Measurements from ENCODE around the gene ATP8A2. TPM values are rescaled to one million over a fixed set of nuclear protein-coding genes. Genes with fewer than 3 reads are reported as not detected.

The ATP8A2 gene
- total and polyA plus RNA-seq, 2 of the 8 experiments (the other 6 are each of a cell fraction or from before 2014, with no cell fraction given): 2.4 to 8.3 TPM

DNA sequence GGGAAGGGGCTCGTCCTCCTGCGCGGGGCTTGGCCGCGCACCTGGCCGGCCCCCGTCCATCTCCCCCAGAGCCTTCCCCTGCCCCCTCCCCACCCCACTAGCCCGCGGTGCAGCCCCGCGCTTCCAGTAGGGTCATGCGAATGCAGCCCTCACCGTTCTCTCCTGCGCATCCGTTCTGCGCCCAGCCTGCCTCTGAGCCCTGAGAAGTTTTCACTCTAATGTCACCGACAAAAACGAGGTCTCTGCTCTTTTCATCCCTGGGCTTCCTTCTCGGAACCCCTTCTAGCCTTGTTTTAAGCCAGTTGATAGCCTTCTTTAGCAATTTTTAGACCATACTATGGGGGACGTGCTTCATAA, 97.4 kb downstream of the ATP8A2 start:
- TF ChIP-seq, protein P1, sequence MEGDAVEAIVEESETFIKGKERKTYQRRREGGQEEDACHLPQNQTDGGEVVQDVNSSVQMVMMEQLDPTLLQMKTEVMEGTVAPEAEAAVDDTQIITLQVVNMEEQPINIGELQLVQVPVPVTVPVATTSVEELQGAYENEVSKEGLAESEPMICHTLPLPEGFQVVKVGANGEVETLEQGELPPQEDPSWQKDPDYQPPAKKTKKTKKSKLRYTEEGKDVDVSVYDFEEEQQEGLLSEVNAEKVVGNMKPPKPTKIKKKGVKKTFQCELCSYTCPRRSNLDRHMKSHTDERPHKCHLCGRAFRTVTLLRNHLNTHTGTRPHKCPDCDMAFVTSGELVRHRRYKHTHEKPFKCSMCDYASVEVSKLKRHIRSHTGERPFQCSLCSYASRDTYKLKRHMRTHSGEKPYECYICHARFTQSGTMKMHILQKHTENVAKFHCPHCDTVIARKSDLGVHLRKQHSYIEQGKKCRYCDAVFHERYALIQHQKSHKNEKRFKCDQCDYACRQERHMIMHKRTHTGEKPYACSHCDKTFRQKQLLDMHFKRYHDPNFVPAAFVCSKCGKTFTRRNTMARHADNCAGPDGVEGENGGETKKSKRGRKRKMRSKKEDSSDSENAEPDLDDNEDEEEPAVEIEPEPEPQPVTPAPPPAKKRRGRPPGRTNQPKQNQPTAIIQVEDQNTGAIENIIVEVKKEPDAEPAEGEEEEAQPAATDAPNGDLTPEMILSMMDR (IDR thresholded peaks at IDR 0.05; ENCODE audit: control extremely low read depth in 1 of 3, insufficient read depth in 1 of 3, low read depth in 1 of 3, low read length in 3 of 3): no peak
- no peak for TF ChIP-seq POU5F1 (IDR thresholded peaks at IDR 0.05; ENCODE audit: low read depth, low read length)
- no peak for TF ChIP-seq CBX8 (IDR thresholded peaks at IDR 0.05; ENCODE audit: borderline replicate concordance, low read depth, low read length)
- TF ChIP-seq BACH1 (IDR thresholded peaks at IDR 0.05; ENCODE audit: low read length): no peak
- peak; percentile 53; the same call in 1 of the 2 replicates for TF ChIP-seq SUZ12 (IDR thresholded peaks at IDR 0.05; ENCODE audit: low read length)
- TF ChIP-seq, protein P2, sequence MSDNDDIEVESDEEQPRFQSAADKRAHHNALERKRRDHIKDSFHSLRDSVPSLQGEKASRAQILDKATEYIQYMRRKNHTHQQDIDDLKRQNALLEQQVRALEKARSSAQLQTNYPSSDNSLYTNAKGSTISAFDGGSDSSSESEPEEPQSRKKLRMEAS (IDR thresholded peaks at IDR 0.05): no peak
- no peak for TF ChIP-seq POLR2AphosphoS5 (IDR thresholded peaks at IDR 0.05; ENCODE audit: low read depth, low read length)
- TF ChIP-seq, protein P3, sequence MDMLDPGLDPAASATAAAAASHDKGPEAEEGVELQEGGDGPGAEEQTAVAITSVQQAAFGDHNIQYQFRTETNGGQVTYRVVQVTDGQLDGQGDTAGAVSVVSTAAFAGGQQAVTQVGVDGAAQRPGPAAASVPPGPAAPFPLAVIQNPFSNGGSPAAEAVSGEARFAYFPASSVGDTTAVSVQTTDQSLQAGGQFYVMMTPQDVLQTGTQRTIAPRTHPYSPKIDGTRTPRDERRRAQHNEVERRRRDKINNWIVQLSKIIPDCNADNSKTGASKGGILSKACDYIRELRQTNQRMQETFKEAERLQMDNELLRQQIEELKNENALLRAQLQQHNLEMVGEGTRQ (IDR thresholded peaks at IDR 0.05; ENCODE audit: low read length): no peak
- peak overlapping the region; percentile 77 to 79 for H3K4me2 ChIP-seq (ENCODE audit: insufficient read depth in 1 of 2, low read depth in 2 of 2, low read length in 2 of 2)

More for the DNA sequence above, 97.4 kb downstream of the ATP8A2 start:
- Histone ChIP-seq H3K79me1 (ENCODE audit: low read depth, low read length) (no peaks in the 10 kb centered on the region), H3K9me3 (ENCODE audit: insufficient read depth in 2 of 2, low read depth in 1 of 2, low read length in 1 of 2) (no peaks in the 10 kb centered on the region), H2AFZ (ENCODE audit: low read length) (peak overlapping the region; percentile 96), H3K4me3 (ENCODE audit: extremely low read depth in 1 of 4, insufficient read depth in 2 of 4, low read depth in 3 of 4, low read length in 4 of 4) (peak overlapping the region; percentile 47 to 77 (median 66)), H4K5ac (ENCODE audit: insufficient read length, low read depth, low read length) (no peak overlapping the region), H3K27ac (ENCODE audit: low read depth, low read length) (no peak overlapping the region), H4K8ac (ENCODE audit: extremely low read depth, insufficient read depth, low read length) (no peak overlapping the region), H4K20me1 (replicated peaks in 1 of 2; ENCODE audit: control insufficient read depth in 1 of 2, insufficient read depth in 2 of 2, low read length in 2 of 2) (no peaks in the 10 kb centered on the region), H3K9ac (replicated peaks in 1 of 4; ENCODE audit: extremely low read depth in 1 of 4, low read depth in 3 of 4, low read length in 3 of 4) (peak overlapping the region in 1 of 4 experiments; percentile 47; a peak in 3 of 7 replicates), H4K91ac (replicated peaks; ENCODE audit: insufficient read length, low read length) (no peak overlapping the region), H2BK15ac (ENCODE audit: low read length) (no peak overlapping the region; the same call in 1 of the 2 replicates), H3K18ac (ENCODE audit: extremely low read depth, low read length) (no peak overlapping the region), H3K56ac (replicated peaks; ENCODE audit: insufficient read length, low read depth, low read length) (no peak overlapping the region), H3K14ac (ENCODE audit: insufficient read length) (no peak overlapping the region), H2BK12ac (ENCODE audit: low read depth, low read length) (no peak overlapping the region), H3K4me1 (replicated peaks in 1 of 4; ENCODE audit: control insufficient read depth in 3 of 4, insufficient read depth in 4 of 4, low read length in 3 of 4) (peaks cover 0 to 5% (median 2%) of the 10 kb centered on the region in 4 experiments; a peak in 2 of 7 replicates), H3K79me2 (ENCODE audit: control insufficient read depth in 1 of 2, insufficient read depth in 2 of 2, low read length in 2 of 2) (no peaks in the 10 kb centered on the region), H2BK5ac (ENCODE audit: low read depth, low read length) (no peak overlapping the region), H3K23ac (ENCODE audit: insufficient read length) (no peak overlapping the region), H3K36me3 (ENCODE audit: control insufficient read depth in 2 of 4, insufficient read depth in 4 of 4, low read length in 3 of 4) (no peaks in the 10 kb centered on the region), H2BK120ac (replicated peaks; ENCODE audit: low read depth, low read length) (no peak overlapping the region), H2BK20ac (ENCODE audit: low read length) (no peak overlapping the region), H3K23me2 (ENCODE audit: low read depth, low read length) (peaks cover 8% of the 10 kb centered on the region; the same call in 1 of the 2 replicates), H3K27me3 (replicated peaks in 1 of 4; ENCODE audit: control insufficient read depth in 3 of 4, extremely low read depth in 1 of 4, insufficient read depth in 3 of 4, low read length in 3 of 4) (peaks cover 2 to 17% (median 11%) of the 10 kb centered on the region in 4 experiments; a peak in 6 of 7 replicates), H3K4ac (replicated peaks; ENCODE audit: insufficient read length, low read depth, low read length) (no peak overlapping the region), H2AK5ac (ENCODE audit: low read depth, low read length) (no peak overlapping the region)
- DNase-seq (ENCODE audit: low read depth in 1 of 2, low spot score in 2 of 2): no peak
- WGBS, 2 experiments (ENCODE audit: extremely low coverage in 1 of 2, insufficient coverage in 1 of 2, insufficient read length in 1 of 2, insufficient replicate concordance in 2 of 2, low coverage in 1 of 2, low lambda C conversion rate in 2 of 2, missing lambda C conversion rate in 1 of 2): 3% methylated on average over 15 of the region's 20 CpGs; no CpG with 5 or more reads in 1 of the 2 experiments
- CTCF ChIA-PET (ENCODE audit: partially characterized antibody): interaction anchor here (0.9 to 2.6 kb wide), 6 partner anchors 10 to 109 kb away, joined by 3 to 9 read pairs (median 4); no protein-coding TSS in a partner anchor
- POLR2A ChIA-PET (ENCODE audit: partially characterized antibody): interaction anchor here (1.0 to 1.6 kb wide), 2 partner anchors 9 to 12 kb away, joined by 3 to 4 read pairs; no protein-coding TSS in a partner anchor
- no peak for FAIRE-seq

All from H1 (cell line).